ENCODE results near the gene ZNF253. TPM values are rescaled to one million over a fixed set of nuclear protein-coding genes. Genes with fewer than 3 reads are reported as not detected.
A peak's percentile ranks its signal among the peaks of the same experiment; 100 is the strongest.
"Not testable (repeated sequence)": the region's sequence is repeated elsewhere in the genome, so short reads cannot be mapped to it uniquely, and the experiment has no call there.

The ZNF253 gene
- total and polyA plus RNA-seq, 9 donors, result 9.1 to 20.3 (median 15.1) TPM

GRCh38 chr19:19821366-19821951 is 44.2 kb upstream of the ZNF253 start, which contains the start of gene ZNF506:
Gene ZNF506 (minus strand): TSS chr19:19821750. CDS start chr19:19821603, 147 bp downstream.
- 0 to 1% (median 1%) methylated on average over 27 to 28 of the region's 28 CpGs for WGBS, 3 donors

DNA sequence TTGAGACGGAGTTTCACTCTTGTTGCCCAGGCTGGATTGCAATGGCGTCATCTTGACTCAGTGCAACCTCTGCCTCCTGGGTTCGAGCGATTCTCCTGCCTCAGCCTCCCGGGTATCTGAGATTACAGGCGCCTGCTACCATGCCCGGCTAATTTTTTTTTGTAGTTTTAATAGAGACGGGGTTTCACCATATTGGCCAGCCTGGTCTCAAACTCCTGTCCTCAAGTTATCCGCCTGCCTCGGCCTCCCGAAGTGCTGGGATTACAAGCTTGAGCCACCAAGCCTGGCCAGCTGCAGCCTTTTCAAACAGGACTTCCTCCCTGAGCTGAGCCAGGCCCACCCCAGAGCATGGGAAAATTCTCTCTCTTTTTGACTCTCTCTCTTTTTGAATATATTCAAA is 43.7 kb upstream of the ZNF253 start:
- Histone ChIP-seq H3K4me3 (peak overlapping the region; percentile 72), H3K27ac (peak overlapping the region in 1 of 2 donors; percentile 93)
- DNase-seq, result peak in 2 of 5 donors; percentile 33 to 35
- H3K4me1 ChIP-seq (ENCODE audit: insufficient read depth); H3K36me3 ChIP-seq; intact Hi-C loops (cut with DNase I); H3K9me3 ChIP-seq; H3K27me3 ChIP-seq: not testable (repeated sequence)
- WGBS, 3 donors, result 1% methylated on average over 11 of the region's 11 CpGs

More at GRCh38 chr19:19821366-19821951, 44.2 kb upstream of the ZNF253 start, which contains the start of gene ZNF506:
- Histone ChIP-seq H3K36me3 (no peaks in the 10 kb centered on the region), H3K4me3 (peak within 1 kb of the TSS; percentile 72), H3K27ac (peak within 1 kb of the TSS; percentile 56 to 93), H3K4me1 (ENCODE audit: insufficient read depth) (peaks cover 1% of the 10 kb centered on the region), H3K9me3 (no peaks in the 10 kb centered on the region), H3K27me3 (no peaks in the 10 kb centered on the region)
- intact Hi-C loops (cut with DNase I), result no loop called here
- DNase-seq, result peak; percentile 99 to 100 (median 100)
- no peak for TF ChIP-seq EP300 (IDR thresholded peaks at IDR 0.05)
- peak; percentile 92 for TF ChIP-seq POLR2A (IDR thresholded peaks at IDR 0.05)

DNA sequence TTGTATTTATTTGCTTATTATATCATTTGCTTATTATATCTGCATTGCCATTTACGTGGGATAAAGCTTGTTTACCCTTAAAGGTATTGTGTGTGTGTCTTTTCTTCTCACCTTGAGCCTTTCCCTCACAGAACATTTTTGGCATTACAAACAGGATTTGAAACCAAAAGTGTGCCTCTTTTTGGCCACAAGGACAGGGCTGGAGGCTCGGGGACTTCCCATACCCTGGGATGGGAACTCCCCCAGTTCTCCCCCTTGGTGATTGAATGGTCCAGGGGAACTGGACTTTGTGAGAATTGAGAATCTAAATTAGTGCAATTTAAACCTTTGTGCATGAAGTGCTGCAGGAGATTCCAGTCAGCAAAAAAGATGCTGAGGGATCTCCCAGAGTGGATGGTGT is 41.8 kb upstream of the ZNF253 start:
- H3K4me3 ChIP-seq, result no peak overlapping the region
- DNase-seq, result no peak
- no peak overlapping the region for H3K27ac ChIP-seq
- TF ChIP-seq POLR2A (IDR thresholded peaks at IDR 0.05) (no peak), CTCF (IDR thresholded peaks at IDR 0.05) (no peak), EP300 (IDR thresholded peaks at IDR 0.05) (no peak)
- no peaks in the 10 kb centered on the region for H3K36me3 ChIP-seq
- WGBS, 3 donors, result 80 to 89% (median 87%) methylated on average over 2 of the region's 2 CpGs
- no peaks in the 10 kb centered on the region for H3K27me3 ChIP-seq
- intact Hi-C loops (cut with DNase I), result no loop called here
- H3K4me1 ChIP-seq (ENCODE audit: insufficient read depth), result no peaks in the 10 kb centered on the region
- H3K9me3 ChIP-seq, result no peaks in the 10 kb centered on the region

GRCh38 chr19:19826875-19827274 is 38.8 kb upstream of the ZNF253 start:
- Histone ChIP-seq H3K27ac (no peak overlapping the region), H3K36me3 (no peaks in the 10 kb centered on the region), H3K27me3 (no peaks in the 10 kb centered on the region), H3K4me1 (ENCODE audit: insufficient read depth) (no peaks in the 10 kb centered on the region), H3K9me3 (peaks cover 0 to 7% of the 10 kb centered on the region in 2 donors), H3K4me3 (no peak overlapping the region)
- intact Hi-C loops (cut with DNase I), result no loop called here
- TF ChIP-seq POLR2A (IDR thresholded peaks at IDR 0.05), result no peak
- no peak for TF ChIP-seq EP300 (IDR thresholded peaks at IDR 0.05)
- no peak for TF ChIP-seq CTCF (IDR thresholded peaks at IDR 0.05)
- DNase-seq, result no peak
- 89 to 95% (median 93%) methylated on average over 11 of the region's 11 CpGs for WGBS, 3 donors

DNA sequence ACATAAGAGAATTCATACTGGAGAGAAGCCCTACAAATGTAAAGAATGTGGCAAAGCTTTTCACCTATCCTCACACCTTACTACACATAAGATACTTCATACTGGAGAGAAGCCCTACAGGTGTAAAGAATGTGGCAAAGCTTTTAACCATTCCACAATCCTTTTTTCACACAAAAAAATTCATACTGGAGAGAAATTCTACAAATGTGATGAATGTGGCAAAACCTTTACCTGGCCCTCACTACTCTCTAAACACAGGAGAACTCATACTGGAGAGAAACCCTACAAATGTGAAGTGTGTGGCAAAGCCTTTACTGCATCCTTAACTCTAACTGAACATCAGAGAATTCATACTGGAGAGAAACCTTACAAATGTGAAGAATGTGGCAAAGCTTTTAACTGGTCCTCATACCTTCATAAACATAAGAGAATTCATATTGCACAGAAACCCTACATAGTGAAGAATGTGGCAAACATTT is 30.1 kb upstream of the ZNF253 start:
- Histone ChIP-seq H3K27me3 (no peaks in the 10 kb centered on the region), H3K4me3 (no peak overlapping the region), H3K4me1 (ENCODE audit: insufficient read depth) (no peaks in the 10 kb centered on the region), H3K9me3 (peaks cover 0 to 13% of the 10 kb centered on the region in 2 donors), H3K36me3 (no peaks in the 10 kb centered on the region), H3K27ac (no peak overlapping the region)
- TF ChIP-seq EP300 (IDR thresholded peaks at IDR 0.05), result no peak
- no peak for TF ChIP-seq POLR2A (IDR thresholded peaks at IDR 0.05)
- no peak for TF ChIP-seq CTCF (IDR thresholded peaks at IDR 0.05)
- intact Hi-C loops (cut with DNase I), result no loop called here
- DNase-seq, result no peak

All from ovary (tissue), 9 donors.